OCI-LY3 (cell line): ENCODE measurements around the gene NKD2.

Source experiments
- EZH2phosphoT487 ChIP-seq: fragments of 200-600 bp; shearing (Covaris generic); IDR thresholded peaks from 2 replicates; pipeline ENCODE4 v1.6.1; 2018; ENCODE audit warnings: antibody characterized with exemption, mixed run types, low read depth
- TF ChIP-seq, protein P1 (sequence below): fragments of 200-600, 300-600 bp; sonication (generic); IDR thresholded peaks from 2 replicates; pipeline ENCODE4 v1.5.1; 2014; ENCODE audit warnings: antibody characterized with exemption, low read length, low read depth

DNA sequence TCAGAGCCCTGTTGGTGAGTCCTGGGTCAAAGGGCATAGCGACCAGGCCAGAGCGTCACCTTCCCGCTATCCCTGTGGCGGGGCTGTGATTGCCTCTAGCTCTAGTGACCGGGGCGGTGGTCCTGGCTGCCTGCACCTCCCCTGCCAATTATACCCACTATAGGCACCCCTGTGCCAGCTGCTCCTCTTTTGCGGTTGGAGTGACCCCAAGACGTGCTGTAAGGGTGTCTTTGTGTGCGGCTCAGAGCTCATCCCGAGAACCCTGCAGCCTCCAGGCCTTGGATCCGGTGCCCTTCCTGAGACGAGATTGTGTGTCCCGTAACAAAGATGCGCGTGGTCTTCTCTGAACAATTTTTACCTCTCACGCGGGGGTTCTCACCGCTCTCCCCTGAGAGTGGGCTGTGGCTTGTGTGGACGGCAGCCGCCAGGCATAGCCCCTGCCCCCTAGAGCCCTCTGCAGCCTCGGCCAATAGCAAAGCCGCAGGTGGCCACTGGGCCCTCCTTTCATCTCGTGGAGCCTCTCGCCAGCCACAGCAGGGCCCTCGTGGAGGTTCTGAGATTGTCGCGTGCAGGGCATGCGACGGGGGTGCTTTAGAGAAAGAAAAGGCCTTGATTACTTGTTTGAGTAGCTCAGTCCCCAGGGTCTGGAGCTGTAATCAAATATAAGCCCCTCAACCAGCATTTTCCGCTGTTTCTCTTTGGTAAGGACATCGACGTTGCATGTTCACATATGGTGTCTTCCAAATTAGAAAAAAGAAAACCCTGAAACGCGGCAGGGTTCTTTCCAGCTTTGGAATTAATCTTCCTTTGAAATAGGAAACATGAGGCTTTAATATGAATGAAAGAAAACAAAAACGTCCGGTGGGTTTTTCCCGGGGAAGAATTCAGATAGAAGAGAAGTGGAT, 10.7 kb downstream of the NKD2 start:
- TF ChIP-seq, protein P1, sequence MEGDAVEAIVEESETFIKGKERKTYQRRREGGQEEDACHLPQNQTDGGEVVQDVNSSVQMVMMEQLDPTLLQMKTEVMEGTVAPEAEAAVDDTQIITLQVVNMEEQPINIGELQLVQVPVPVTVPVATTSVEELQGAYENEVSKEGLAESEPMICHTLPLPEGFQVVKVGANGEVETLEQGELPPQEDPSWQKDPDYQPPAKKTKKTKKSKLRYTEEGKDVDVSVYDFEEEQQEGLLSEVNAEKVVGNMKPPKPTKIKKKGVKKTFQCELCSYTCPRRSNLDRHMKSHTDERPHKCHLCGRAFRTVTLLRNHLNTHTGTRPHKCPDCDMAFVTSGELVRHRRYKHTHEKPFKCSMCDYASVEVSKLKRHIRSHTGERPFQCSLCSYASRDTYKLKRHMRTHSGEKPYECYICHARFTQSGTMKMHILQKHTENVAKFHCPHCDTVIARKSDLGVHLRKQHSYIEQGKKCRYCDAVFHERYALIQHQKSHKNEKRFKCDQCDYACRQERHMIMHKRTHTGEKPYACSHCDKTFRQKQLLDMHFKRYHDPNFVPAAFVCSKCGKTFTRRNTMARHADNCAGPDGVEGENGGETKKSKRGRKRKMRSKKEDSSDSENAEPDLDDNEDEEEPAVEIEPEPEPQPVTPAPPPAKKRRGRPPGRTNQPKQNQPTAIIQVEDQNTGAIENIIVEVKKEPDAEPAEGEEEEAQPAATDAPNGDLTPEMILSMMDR: no peak
- no peak for TF ChIP-seq EZH2phosphoT487
